ENCODE measurements around the gene IFT122.
"Not testable (repeated sequence)": the region's sequence is repeated elsewhere in the genome, so short reads cannot be mapped to it uniquely, and the experiment has no call there.

IFT122 gene

DNA sequence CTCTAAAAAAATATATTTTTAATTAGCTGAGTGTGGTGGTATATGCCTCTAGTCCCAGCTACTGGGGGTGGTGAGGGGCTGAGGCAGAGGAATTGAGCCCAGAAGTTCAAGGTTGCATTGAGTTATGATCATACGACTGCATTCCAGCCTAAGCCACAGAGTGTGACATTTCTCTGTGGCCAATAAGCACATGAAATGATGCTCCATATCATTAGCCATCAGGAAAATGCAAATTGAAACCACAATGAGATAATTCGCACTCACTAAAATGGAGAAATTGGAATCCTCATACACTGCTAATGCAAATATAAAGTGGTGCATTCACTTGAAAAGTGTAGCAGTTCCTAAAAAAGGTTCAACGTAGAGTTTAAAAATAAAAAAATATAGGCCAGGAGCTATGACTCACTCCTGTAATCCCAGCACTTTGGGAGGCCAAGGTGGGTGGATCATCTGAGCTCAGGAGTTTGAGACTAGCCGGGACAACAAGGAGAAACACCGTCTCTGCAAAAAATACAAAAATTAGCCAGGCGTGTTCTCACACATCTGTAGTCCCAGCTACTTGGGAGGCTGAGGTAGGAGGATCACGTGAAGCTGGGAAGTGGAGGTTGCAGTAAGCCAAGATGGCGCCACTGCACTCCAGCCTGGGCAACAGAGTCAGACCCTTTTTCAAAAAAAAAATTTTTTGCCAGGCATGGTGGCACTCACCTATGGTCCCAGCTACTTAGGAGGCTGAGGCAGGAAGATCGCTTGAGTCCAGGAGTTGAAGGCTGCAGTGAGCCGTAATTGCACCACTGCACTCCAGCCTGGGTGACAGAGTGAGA, 35.2 kb downstream of the IFT122 start:
- no peak for DNase-seq

DNA sequence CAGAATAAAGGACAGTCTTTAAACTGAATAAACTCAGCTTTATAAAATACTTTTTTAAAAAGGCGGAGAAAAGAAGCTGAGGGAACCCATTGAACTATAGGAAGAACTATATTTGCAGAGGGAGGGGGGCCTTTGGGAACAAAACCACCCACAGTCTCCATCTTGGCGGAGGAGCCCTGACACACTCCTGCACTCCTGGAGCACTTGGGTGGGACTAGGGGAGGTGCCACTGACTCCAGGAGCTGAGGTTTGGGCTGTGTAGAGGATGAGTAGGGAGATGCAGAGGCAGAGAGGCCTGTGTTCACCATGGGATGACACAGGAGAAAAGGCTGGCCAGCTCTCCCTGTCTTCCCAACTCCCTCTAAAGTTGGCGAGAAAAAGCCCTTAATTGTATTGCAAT, 35.8 kb downstream of the IFT122 start:
- DNase-seq, result no peak

DNA sequence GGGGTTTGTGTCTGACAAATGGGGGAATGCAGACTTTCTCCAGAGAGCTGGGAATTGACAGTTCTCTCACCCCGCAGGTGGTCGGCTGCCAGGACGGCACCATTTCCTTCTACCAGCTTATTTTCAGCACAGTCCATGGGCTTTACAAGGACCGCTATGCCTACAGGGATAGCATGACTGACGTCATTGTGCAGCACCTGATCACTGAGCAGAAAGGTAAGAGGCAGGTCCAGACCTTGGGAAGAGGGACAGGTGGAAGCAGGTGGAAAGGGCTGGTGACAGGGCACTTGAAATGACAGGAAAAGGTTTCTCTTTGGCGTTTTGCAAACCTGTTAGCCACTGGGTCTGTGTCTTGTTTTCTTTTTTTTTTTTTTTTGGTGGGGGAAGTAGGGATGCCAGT, 36.6 kb downstream of the IFT122 start:
- no peak for DNase-seq

DNA sequence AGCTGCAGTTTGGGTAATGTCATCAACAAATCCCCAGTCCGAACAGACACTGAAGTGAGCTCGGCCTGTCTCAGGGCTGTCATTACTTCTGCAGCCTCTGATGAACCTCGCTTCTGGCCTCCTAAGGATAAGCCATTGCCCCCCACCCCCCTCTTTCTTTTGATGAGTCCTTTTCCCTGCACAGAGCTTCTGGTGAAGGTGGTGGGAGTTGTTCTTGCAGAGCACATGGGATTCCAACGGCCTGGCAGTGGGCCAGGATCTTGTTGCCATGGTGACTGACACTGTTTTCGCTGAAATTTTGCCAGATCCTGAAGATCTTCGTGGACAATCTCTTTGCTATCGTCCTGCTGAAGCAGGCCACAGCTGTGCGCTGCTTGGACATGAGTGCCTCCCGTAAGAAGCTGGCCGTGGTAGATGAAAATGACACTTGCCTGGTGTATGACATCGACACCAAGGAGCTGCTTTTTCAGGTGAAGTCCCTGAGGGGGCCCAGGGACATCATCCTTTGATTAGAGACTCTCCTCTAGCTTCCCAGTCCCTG, 41.3 kb downstream of the IFT122 start:
- DNase-seq, result not testable (repeated sequence)

DNA sequence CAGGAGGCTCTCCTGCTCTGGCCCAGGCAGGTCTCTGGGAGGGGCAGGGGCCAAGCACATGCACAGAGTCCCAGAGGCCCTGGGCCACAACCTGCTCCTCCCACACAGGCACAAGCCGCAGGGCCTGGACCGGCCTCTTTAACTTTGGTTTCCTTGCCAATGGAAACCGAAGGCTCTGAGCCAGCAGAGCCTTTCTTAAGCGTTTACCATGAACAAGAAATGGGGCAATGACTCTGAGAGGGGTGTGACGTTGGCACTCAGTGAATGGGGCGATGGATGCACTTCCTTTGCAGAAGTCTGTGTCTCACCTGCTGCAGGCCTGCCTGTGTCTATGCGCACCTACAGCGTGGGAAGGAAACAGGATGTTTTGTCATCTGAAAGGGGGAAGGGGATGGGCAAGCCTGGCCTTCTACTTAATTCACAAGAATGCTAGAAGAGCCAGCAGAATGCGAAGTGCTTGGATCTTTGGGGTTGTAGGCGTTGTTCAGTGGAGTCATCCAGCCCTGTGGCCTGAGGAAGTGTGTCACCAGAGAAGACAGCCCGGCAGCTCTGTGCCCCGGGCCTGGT, 41.8 kb downstream of the IFT122 start:
- peak; percentile 34 for DNase-seq

DNA sequence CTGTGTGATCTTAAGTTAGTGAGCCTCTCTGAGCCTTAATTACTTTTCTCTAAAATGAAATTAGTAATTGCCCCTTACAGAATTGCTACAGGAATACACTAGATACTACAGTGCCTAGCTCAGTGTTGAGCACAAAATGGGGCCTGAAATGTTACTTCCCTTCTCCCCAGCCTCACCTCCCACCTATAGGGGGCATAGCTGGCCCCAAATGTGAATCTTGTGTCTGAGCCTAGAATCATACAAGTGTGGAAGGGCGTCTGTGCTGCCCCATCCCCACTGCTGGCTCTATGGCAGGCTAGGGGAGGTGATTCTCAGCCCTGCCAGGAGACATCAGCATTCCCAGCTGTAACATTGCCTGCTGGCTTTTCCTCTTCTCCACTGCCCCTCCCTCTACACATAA, 42.7 kb downstream of the IFT122 start:
- DNase-seq, result no peak

DNA sequence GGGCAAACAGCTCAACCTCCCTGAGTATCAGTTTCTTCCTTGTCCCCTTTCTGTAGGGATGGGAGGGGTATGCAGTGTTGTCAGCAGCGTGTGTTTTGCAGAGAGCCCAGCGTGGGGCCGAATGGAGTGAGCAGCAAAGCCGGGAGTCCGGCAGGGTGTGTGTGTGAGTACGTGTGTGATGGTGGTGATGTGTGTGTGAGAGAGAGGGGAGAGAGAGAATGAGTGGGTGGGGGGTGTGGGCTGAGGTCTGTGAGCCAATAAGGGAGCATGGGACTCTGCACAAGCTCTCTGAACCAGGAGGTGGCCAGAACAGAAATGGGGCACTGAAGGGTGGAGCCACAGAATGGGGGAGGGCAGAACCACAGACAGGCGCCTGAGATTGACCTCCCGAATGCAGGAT, 43.8 kb downstream of the IFT122 start:
- DNase-seq, result no peak

DNA sequence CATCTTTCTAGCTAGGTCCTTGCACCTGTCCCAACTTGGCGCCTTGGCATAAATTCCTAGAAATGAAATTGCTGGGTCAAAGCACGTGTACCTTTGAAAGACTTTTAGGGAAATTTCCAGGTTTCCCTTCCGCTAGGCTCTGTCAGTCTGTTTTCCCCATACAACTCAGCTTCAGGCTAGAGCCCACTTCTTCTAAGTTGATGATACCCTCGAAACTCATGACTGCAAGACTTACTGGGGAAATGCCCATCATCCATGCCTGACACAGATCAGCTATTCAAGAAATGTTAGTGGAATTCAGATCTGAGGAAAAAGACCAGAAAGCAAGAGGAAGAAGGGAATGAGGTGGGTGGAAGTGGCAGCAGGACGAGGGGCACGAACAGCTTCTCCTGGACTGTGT, 45.1 kb downstream of the IFT122 start:
- not testable (repeated sequence) for DNase-seq

DNA sequence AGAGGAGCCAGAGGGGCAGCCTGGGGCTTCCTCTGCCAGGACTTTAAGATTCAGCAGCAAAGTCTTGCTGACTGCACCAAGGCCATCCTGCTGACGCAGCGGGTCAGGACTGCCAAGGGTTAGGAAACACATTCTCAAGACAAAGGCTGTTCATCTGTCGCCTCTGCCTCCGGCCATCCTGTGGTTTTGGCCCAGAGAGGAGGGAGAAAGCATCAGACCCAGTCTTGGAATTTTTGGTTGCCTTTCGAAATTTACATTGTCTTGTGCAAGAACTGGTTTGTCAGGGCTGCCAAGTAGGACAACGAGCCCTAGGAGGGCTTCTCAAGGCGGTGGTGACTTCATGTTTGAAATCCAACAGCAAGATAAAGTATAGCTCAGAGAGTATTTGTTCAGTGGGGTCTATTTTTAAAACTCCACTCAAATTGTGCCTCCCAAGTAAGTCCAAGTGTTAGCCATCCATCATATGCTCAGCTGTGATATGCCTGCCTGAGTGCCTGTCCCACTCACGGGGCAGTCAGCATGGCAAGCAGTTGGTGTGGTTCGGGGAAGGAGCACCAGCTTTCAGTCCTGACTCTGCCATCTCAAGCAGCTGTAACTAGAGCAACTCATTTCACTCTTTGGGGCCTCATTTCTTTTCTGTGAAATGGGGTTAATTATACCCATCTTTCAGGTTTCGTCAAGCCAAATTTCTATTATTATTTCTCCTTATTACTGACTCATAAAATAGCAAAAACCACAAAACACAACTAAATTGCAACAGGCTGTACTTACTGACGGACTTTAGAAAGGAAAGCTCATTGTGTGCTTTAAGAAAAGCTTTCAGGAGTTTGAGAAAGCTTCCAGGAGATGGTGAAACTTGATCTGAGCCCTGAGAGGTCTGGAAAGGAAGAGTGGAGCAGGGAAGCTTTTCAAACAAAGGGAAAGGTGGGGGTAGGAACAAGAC, 46.0 kb downstream of the IFT122 start:
- DNase-seq, result no peak

DNA sequence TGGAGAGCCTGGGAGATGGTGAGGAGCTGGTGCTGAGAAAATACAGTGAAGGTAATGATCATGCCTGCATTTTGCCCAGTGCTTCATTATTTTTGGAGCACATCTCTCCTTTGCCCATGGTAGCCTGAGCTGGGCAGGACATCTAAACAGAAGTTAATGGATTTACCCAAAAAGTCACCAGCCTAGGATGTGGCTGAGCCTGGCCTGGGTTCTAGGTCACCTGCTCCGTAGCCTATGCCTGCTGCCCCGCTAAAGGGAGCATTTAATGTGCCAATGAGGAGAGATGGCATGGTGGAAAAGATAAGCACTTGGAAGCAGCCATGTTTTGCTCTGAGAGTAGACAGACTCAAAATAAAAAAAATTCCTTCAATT, 46.6 kb downstream of the IFT122 start:
- DNase-seq, result no peak

DNA sequence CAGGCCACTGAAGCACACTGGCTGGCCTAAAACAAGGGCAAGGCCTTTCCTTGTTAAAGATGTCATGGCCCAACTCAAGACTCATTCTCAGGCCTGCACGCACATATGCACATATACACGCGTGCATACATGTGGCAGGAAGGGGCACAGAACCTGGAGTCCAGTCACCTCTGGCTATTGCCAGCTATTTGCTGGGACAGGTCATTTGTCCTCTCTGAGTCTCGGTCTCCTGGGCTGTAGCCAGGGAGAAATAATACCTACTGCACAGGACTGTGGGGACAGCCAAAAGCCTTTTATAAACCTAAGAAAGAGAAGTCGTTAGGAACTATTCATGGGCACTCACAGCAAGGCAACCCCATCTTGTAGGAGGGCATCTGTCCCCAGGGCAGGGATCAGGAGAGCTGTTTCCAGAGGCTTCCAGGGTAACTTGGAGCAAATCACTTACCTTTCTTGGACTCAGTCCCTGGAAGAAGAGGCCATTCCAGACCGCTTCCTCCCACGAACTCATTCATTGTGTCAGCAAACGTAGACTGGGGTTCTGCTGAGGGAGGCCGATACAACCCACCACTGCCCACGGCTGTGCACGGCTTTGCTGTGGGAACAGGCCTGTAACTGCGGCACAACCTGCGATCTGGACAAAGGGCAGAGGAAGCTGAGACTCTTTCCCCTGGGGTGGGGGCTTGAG, 47.3 kb downstream of the IFT122 start:
- DNase-seq, result no peak

DNA sequence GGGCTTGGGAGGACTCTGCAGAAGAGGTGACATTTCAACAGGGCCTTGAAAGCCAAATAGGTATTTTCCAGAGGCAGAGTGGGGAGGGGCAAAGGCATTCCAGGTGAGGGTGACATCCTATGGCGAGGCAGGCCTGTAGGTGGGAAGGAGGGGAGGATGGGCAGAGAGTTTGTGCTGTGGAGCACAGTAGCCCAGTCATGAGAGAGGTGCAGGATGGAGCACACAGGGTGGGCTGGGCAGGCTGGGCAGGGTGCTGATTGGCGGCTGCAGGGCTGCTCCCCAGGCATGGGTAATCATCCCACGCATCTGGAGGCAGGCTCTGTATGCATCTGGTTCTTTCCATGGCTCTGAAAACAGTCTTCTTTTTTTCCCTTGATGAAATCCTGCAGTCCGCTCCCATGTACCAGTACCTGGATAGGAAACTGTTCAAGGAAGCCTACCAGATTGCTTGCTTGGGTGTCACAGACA, 47.9 kb downstream of the IFT122 start:
- DNase-seq, result not testable (repeated sequence)

DNA sequence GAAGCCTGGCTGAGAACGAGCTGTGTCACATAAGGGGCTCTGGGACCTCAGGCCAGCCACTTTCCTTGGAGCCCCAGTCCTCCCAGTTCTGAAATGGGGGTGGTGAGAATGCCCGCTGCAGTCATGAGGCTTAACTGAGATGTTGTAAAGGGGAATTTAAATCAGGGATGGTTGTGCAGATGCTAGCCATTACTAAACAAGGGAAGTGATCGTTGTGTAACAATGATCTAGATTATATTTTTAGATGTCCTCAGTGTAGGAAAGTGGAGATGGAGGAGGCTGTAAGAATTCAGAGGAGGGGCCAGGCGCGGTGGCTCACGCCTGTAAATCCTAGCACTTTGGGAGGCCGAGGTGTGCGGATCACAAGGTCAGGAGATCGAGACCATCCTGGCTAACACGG, 49.2 kb downstream of the IFT122 start:
- DNase-seq, result not testable (repeated sequence)

DNA sequence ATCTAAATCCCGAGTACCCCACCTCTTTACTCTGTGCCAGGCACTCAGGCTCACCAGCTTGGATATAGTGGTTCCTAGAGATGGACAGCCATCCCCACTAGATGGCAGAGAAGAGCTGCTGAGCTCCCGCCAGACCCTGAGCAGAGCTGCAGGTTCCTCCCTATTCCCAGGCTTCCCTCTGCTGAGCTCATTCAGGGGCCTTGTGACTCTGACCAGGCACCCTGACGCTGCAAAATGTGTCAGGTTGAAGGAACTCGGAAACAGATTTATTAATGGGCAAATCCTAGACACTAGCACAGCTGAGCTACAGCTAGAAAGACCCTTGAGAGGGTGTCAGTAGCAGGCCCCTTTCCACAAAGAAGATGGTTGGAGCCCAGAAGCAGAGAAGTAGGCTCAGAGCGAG, 50.2 kb downstream of the IFT122 start:
- DNase-seq, result peak; percentile 52

DNA sequence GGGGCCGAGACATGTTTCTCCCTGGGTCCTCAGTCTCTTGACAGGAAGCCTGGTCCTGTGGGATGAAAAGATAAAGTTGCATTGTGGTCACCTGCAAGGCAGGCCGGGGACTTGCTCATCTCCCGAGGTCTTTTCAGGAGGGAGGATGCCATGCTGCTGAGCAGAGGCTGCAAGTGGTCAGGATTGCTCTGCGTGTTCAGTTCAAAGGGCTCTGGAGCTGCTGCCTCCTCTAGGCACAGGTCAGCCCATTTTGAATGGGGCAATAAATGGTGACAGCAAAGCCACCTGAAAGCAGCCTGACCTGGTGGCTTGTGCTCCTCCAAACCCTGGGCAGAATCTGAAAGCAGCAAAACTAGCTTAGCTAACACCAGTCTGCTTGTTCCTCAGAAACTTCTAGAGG, 51.1 kb downstream of the IFT122 start:
- DNase-seq, result not testable (repeated sequence)

DNA sequence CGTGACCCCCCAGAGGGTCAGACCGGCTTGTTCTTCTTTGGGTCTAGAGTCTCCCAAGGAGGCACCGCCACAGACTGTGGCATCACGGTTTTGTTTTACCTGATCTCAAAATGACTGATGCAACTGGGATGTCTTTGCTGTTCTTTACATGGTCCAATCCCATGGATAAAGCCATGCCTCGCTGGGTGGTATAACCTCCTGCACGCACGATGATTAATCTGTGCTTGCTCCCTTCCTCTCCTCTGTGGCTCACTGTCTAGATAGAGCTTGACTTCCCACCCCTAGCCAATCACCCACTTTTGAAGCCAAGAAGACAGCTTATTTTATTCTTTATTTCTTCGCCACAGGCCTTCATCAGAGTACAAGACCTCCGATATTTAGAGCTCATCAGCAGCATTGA, 51.8 kb downstream of the IFT122 start:
- DNase-seq, result no peak

DNA sequence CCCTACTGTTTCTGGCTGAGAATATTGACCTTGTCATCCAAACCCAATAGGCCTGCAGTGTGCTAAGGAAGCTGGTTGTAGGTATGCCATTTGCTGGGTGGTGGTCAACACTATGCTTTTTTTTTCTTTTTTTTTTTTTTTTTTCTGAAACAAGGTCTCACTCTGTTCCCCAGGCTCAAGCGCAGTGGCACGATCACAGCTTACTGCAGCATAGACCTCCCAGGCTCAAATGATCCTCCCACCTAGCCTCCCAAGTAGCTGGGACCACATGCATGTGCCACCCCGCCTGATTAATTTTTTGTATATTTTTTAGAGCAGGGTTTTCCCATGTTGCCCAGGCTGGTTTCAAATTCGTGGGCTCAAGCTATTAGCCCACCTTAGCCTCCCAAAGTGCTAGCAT, 52.7 kb downstream of the IFT122 start:
- no peak for DNase-seq

DNA sequence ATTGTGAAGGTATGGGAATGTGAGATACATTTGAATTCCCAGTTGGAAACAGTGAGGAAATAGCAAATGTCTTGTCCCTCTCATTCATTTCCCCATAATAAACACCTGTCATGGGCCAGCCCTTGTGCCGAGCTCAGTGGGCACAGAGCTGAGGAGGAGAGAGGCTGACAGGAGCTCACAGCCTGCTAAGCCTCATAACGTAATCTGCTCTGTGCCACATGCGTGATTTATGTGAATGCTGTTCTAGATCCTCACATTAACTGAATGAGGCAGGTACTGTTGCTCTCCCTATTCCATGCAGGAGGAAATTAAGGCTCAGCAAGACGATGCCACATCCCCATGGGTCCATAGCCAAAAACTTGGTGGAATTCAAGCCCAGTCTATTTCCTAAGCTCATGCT, 53.2 kb downstream of the IFT122 start:
- no peak for DNase-seq

DNA sequence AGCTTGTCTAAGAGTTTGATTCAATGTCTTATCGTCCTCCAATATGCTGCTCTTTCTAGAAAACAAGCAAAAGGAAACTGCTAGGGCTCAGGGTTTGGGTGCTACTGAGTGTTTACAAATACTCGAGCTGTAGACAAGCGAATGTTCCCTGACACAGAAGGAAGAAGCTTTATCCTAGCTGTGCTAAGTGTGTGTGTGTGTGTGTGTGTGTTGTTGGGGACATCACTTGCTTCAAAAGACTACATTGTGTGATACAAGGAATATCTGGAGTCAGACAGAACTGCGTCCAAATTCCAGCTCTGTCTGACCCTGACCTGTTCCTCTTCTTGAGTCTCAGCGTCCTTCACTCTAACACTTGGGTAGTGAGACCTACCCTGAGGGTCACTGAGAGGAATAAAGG, 54.5 kb downstream of the IFT122 start:
- not testable (repeated sequence) for DNase-seq

DNA sequence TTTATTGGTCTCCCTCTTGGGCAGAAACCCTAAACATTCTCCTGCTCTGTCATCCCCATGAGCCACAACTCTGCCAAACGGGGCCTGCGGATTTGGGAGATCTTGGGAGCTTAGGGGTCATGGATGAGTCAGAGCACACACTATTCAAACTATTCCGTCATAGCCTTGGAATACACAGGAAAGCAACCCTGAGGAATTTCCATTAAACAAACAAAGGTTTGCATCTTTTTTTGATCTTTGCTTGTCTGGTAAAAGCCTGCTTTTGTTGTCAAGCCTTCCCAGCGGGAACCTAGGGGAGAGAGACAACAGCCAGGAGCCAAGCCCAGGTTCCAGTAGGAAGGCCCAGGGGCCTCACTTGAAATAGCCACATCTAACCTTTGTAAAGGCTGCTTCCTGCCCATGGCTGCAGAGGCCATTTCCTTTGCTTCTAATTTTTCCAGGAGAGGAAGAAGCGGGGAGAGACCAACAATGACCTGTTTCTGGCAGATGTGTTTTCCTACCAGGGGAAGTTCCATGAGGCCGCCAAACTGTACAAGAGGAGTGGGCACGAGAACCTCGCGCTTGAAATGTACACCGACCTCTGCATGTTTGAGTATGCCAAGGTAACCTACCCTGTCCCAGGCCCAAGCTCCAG, 55.1 kb downstream of the IFT122 start:
- DNase-seq, result not testable (repeated sequence)

DNA sequence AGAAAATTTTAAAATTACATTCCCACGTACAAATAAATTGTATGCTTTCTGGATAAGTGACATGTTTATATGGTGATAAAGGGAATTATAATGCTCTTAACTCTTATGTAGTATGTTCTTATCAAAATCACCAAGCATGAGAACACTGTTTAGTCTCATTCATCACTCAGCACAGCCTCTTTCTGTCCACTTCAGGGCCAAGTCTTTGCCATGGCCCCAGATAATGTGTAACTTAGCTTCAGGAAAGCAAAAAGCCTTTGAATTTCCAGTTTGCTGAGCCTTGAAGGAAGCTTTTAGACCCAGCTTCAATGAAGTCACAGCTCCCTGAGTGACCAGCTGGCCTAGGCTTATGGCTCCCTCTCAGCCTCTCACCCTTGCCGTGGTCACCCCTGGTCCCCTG, 57.9 kb downstream of the IFT122 start:
- not testable (repeated sequence) for DNase-seq

All from stimulated activated CD4-positive, alpha-beta T cell treated with anti-CD3 and anti-CD28 coated beads, Interleukin-4, amount 100 ng/mL, for 24 hours (primary cell).